ENCODE data around the gene MYLK.

MYLK gene

DNA sequence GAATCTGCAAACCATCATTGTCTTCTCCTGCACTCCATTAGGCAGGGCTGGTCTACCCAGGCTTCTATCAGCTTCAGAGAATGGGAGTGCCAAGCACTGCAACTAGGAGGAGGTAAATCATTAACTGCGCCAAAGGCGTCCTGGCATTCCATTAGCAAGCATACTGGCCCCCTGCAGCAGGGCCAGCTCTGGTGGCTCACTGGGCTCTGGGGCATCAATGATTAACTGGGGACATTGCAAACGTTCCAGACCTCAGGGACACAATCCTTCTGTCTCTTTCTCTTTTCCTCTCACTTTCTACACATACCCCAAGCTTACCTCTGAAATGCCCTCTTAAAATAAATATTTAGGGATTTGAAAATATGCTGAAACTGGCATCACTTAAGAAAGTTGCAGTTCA is 129.0 kb downstream of the MYLK start:
- DNase-seq (ENCODE audit: low read depth), result no peak
- H3K4me3 ChIP-seq (ENCODE audit: low read length), result no peak overlapping the region
- TF ChIP-seq, protein P1, sequence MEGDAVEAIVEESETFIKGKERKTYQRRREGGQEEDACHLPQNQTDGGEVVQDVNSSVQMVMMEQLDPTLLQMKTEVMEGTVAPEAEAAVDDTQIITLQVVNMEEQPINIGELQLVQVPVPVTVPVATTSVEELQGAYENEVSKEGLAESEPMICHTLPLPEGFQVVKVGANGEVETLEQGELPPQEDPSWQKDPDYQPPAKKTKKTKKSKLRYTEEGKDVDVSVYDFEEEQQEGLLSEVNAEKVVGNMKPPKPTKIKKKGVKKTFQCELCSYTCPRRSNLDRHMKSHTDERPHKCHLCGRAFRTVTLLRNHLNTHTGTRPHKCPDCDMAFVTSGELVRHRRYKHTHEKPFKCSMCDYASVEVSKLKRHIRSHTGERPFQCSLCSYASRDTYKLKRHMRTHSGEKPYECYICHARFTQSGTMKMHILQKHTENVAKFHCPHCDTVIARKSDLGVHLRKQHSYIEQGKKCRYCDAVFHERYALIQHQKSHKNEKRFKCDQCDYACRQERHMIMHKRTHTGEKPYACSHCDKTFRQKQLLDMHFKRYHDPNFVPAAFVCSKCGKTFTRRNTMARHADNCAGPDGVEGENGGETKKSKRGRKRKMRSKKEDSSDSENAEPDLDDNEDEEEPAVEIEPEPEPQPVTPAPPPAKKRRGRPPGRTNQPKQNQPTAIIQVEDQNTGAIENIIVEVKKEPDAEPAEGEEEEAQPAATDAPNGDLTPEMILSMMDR (conservative IDR thresholded peaks at IDR 0.05; ENCODE audit: low read length), result no peak

DNA sequence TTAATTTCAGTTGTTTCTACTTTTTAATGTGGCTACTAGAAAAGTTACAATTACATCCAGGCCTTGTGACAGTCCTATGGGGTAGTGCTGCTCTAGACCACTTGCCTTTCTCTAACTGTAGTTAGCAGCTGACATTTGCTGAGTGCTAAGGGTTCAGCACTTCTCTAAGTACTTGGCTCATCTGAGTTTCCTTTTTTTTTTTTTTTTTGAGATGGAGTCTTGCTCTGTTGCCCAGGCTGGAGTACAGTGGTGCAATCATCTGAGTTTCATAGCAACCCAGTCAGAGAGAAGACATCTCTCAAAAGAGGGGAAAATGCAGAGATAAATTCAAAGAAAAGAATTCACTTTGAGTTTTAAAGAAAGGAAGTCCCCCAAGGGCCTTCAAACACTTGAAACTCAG is 130.8 kb downstream of the MYLK start:
- DNase-seq (ENCODE audit: low read depth), result peak; percentile 50
- TF ChIP-seq, protein P1 (conservative IDR thresholded peaks at IDR 0.05; ENCODE audit: low read length), result no peak
- no peak overlapping the region for H3K4me3 ChIP-seq (ENCODE audit: low read length)

DNA sequence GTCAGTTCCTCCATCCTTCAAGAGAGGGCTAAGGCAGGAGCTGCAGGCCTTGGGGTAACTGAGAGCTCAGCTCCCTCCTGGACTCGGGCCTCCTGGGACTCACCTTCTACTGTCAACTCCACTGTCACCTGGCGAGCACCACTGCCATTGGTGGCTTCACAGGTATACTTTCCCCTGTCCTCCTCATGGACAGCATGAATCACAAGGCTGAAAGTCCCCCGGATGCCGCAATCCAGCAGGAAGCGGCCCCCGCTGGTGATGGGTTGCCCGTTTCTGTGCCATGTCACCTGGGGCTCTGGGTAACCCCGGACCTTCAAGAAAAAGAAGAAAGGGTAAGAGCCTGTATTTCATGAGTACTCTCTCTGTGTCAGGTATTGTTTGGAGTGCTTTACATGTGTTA is 131.9 kb downstream of the MYLK start:
- DNase-seq (ENCODE audit: low read depth), result no peak
- H3K4me3 ChIP-seq (ENCODE audit: low read length), result no peak overlapping the region
- TF ChIP-seq, protein P1 (conservative IDR thresholded peaks at IDR 0.05; ENCODE audit: low read length), result no peak

DNA sequence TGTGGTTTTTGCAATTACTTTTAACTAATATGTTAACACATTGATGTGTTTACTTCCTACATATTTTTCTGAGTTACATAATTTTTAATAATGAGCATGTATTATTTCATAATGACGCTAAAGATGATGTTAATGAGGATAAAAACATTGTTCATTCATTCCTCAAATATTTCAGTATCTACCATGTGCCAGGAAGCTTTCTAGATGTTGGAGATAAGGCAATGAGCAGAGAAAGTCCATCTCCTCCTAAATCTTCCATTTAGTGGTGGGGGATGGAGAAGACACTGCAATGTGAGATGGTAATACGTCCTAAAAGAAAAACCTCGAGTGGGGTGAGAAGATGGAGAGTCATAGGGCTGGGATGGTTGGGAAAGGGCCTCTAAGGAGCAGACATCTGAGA is 132.7 kb downstream of the MYLK start:
- peak; percentile 91 for DNase-seq (ENCODE audit: low read depth)
- TF ChIP-seq, protein P1 (conservative IDR thresholded peaks at IDR 0.05; ENCODE audit: low read length), result no peak
- no peak overlapping the region for H3K4me3 ChIP-seq (ENCODE audit: low read length)

DNA sequence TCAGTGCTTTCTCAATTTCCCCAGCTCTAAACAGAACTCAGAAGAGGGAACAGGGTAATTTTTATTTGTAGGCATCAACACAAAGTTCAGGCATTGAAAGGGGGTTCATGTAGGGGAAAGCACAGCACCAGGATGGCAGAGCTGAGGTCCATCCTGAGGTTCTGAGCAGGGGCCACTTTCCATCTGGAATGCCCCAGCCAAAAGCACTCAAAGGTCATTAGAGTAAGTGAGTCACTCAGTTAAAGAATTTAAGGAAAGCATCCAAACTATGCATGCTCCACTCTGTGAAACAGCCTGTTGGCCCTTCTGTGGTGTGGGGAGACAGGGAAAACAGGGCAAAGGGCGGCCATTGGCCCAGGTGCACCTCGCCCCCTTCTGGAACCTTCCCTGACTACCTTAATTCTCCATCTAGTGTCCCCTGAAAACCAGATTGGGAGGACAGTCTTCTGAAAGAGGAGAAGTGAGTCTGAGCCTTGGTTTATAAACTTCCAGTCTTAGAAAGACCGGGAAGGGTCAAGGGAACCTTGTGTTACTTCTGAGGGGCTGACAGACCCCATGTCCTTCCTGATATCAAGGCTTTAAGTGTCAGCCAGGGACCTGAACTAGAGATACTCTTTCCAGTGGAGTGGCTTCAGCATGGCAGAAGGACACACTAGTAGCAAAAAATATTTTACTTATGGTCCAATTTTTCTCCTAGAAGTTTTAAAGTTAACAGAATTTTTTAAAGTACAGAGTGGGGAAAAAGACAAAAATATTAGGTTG is 133.3 kb downstream of the MYLK start:
- peak; percentile 97 for DNase-seq (ENCODE audit: low read depth)
- TF ChIP-seq, protein P1 (conservative IDR thresholded peaks at IDR 0.05; ENCODE audit: low read length), result peak; percentile 32
- H3K4me3 ChIP-seq (ENCODE audit: low read length), result no peak overlapping the region

DNA sequence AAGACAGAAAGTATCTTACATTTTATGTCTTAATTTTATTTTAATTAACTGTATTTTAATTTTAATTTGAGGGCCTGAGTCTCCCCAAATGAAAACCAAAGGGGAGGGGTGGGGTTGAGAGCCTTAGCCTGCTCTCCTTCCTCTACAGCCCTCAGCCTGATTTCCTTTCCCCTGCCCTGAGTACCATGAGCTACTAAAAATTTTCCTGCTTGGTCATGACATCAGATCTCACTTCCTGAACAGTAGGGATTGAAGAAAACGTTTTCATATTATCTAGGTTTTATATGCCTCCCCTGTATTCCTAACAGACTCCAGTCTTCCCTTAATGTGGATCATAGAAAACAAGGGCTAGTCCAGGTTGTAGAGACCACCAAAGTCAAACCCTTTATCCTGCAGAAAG is 133.9 kb downstream of the MYLK start:
- no peak overlapping the region for H3K4me3 ChIP-seq (ENCODE audit: low read length)
- TF ChIP-seq, protein P1 (conservative IDR thresholded peaks at IDR 0.05; ENCODE audit: low read length), result no peak

DNA sequence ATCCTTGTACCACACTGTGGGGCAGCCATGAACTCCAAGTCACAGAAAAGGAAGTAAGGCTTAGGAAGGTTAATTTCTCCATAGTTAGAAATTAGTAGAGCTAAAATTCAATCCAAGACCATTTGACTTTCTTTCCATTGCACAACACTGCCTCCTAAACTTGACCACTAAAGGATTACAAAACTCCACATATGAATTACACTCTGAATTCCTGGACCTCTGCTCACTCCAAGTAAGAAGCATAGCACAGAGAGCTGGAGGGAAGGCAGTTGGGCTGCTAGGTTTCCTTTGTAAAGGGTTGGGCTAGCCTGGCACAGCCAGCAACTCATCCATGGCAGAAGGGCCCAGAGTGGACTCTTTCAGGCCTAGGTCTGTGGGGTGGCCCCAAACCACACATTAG is 134.4 kb downstream of the MYLK start:
- peak; percentile 99 for DNase-seq (ENCODE audit: low read depth)

More for the DNA sequence above, 133.9 kb downstream of the MYLK start:
- DNase-seq (ENCODE audit: low read depth), result no peak

More for the DNA sequence above, 134.4 kb downstream of the MYLK start:
- no peak overlapping the region for H3K4me3 ChIP-seq (ENCODE audit: low read length)
- TF ChIP-seq, protein P1 (conservative IDR thresholded peaks at IDR 0.05; ENCODE audit: low read length), result no peak

Measured in AG10803 (cell line).